Transverse colon (tissue), 3 donors: ENCODE data around the gene CCNF.

Experiments used
- CTCF ChIP-seq, 5 experiments: fragments of 200-600 bp in 3 of 5; fragments of 450-650 bp in 2 of 5; sonication (generic) in 3 of 5; IDR thresholded peaks; 1 replicate in 2 of 5; 2 replicates in 3 of 5; pipeline ENCODE4 v1.5.1; 2016 to 2017; ENCODE audit warnings: antibody characterized with exemption in 5 of 5, inconsistent platforms in 3 of 5, mild to moderate bottlenecking in 2 of 5, moderate library complexity in 1 of 5
- EP300 ChIP-seq: sonication (generic); formaldehyde crosslinking; IDR thresholded peaks from one replicate; pipeline ENCODE4 v1.6.1; 2017; ENCODE audit warnings: antibody characterized with exemption, low read depth
- POLR2A ChIP-seq: fragments of 450-650 bp; IDR thresholded peaks from one replicate; pipeline ENCODE4 v1.6.1; 2016; ENCODE audit warnings: antibody characterized with exemption, mild to moderate bottlenecking, moderate library complexity

- TF ChIP-seq CTCF (IDR thresholded peaks at IDR 0.05) (no peak), EP300 (no peak), POLR2A (no peak)
Observed at GRCh38 chr16:2497695-2498484, 68.6 kb downstream of the CCNF start.
